GM19452 (cell line): ENCODE data around the gene AGTR2.
"Not testable (repeated sequence)": the region's sequence is repeated elsewhere in the genome, so short reads cannot be mapped to it uniquely, and the experiment has no call there.

Source experiments
- ATAC-seq: cut with Tn5 transposase; IDR thresholded peaks from one replicate; pipeline ENCODE4 v1.9.1; 2021; ENCODE audit not compliant: unreplicated experiment

Gene AGTR2

GRCh38 chrX:116170511-116170910 lies at the start of gene AGTR2:
Gene AGTR2 (plus strand): TSS chrX:116170744. CDS start chrX:116172281, 1,537 bp downstream.
- ATAC-seq, result no peak

GRCh38 chrX:116135277-116135676 lies 35.3 kb upstream of the AGTR2 start:
- ATAC-seq, result no peak

GRCh38 chrX:116141270-116141669 lies 29.3 kb upstream of the AGTR2 start:
- not testable (repeated sequence) for ATAC-seq

- no peak for ATAC-seq
Measured at GRCh38 chrX:116142976-116143375, 27.6 kb upstream of the AGTR2 start.

GRCh38 chrX:116172976-116173375 lies 2.4 kb downstream of the AGTR2 start:
- no peak for ATAC-seq

GRCh38 chrX:116181300-116181699 lies 10.8 kb downstream of the AGTR2 start:
- no peak for ATAC-seq

- no peak for ATAC-seq
Measured at GRCh38 chrX:116185163-116185562, 14.6 kb downstream of the AGTR2 start.

GRCh38 chrX:116194649-116195048 lies 24.1 kb downstream of the AGTR2 start:
- ATAC-seq, result no peak

- no peak for ATAC-seq
Measured at GRCh38 chrX:116198235-116198634, 27.7 kb downstream of the AGTR2 start.

GRCh38 chrX:116198810-116199209 lies 28.3 kb downstream of the AGTR2 start:
- no peak for ATAC-seq

- ATAC-seq, result no peak
Measured at GRCh38 chrX:116204932-116205331, 34.4 kb downstream of the AGTR2 start.

GRCh38 chrX:116213262-116213661 lies 42.7 kb downstream of the AGTR2 start:
- no peak for ATAC-seq

- not testable (repeated sequence) for ATAC-seq
Measured at GRCh38 chrX:116217080-116217479, 46.5 kb downstream of the AGTR2 start.
